Smooth muscle cell of the pulmonary artery (primary cell): ENCODE results near the gene NDUFA3. TPM values are rescaled to one million over a fixed set of nuclear protein-coding genes. Genes with fewer than 3 reads are reported as not detected.

Source experiments
- total RNA-seq: library from RNA; depleted of rRNA; stranded (reverse); fragments of >200 nt; gene quantifications from 2 replicates; pipeline ENCODE4 v1.2.3, GENCODE V29; 2014

The NDUFA3 gene
- 18.5 and 20.6 TPM in 2 replicates for total RNA-seq

DNA sequence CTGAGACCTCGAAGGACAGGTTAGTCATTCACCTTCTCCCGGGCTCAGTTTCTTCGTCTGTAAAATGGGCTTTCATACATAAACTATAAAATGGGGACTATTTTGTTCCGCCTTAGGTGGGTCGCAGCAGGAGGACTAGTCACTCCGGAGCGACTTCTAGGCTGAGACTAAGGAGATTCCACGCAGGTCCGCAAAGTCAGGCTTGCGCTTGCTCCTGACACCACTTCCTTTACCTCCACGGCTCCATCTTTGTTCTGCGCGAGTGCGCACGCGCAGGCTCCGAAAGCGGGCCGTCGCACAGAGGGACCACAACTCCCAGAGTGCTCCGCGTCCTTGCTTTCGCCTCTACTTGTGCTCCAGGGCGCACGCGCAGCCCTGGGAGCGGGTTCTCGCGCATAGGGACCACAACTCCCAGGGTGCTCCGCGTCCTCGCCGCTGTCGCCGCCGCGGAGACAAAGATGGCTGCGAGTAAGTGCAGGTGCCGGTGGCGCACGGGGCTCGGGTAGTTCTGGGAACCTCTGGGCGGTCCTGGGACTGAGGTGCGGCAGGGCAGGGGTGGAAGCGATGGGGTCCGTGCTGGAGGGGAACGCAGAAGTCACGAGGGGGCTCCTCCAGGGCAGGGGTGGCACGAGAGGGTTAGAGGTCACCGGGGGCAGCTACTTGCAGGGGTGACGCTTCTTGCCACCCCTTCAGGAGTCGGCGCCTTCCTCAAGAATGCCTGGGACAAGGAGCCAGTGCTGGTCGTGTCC lies at the start of gene NDUFA3:
Gene NDUFA3, plus strand, starts transcription at position 435 of the 749 bp plus-strand sequence. Its CDS starts 24 bp downstream, at position 459.

DNA sequence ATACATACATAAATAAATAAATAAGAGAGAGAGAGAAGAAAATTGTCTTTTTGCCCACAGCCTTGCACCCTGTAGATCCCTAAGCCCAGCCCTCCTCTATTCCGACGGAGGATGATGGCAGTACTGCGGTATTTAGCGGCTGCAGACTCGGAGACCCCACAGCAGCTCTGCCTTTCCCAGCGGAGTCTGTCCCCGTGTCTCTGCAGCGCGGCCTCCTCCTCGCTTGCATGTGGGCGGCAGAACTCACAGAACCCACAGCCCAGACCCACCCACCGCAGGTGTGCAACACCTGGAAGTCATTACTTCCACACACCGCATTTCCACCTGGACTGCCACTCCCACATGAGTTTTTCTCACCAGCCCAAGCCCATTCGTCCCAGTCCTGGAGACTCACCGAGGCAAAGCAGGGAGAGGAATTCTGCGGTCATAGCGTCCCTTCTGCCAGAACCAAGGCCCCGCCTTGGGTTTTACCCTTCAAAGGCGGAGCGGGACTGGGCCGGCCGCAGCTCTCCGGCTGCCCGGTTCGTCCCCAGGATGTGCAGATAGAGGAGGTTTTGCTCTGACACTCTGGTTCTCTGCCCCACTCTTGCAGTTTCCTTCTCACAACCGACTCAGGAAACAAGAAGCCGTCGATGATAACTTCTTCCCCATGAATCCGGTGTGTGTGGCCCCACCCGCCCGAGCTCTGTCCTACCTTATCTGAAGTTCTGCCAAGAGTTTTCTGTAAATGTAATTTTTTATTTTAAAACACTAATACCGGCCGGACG lies 39.1 kb upstream of the NDUFA3 start, which contains the start of gene VSTM1:
Gene VSTM1, minus strand, starts transcription at position 548 of the 767 bp plus-strand sequence. Its CDS starts 120 bp downstream, at position 428.

DNA sequence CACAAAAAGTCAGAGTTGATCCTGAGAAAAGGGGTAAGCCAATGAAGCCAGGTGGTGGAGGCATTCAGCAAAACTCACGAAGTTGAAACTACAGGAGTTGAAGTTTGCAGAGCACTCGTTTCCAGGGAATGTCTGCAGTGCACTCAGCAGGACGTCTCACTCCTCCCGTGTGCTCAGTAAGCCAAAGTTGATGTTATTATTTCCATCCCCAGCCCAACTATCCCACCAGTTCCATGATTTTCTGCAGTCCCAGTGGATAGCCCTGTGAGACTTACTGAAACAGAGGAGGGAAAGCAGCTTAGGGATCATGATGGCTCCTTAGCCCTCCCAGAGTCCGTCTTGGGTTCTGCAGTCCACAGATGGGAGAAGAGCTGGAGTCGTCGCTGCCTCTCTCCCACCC lies 21.6 kb upstream of the NDUFA3 start, which contains the start of gene TARM1:
Gene TARM1, minus strand, starts transcription at position 334 of the 400 bp plus-strand sequence. Its CDS starts 25 bp downstream, at position 309.

DNA sequence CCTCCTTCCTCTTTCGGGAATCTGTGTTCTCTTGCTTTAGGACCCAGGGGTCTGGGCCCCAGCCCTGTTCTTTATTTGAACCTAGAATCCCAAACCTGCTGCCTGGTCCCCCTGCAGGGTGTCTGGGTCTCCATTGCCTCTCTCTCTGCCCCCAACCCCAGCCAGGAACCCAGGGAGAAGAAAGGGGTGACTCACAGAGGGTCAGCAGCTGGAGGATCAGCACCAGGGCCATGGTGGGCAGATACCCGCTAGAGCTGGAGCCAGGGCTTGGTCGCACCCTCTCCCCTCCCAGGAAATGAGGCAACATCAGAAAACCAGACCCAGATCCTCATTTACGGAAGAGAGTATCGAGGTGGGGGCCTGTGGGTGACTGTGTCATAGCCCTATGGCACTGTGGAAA lies 2.1 kb upstream of the NDUFA3 start, which contains the start of gene OSCAR:
Gene OSCAR, minus strand, starts transcription at position 243 of the 400 bp plus-strand sequence. Its CDS starts 11 bp downstream, at position 232.

DNA sequence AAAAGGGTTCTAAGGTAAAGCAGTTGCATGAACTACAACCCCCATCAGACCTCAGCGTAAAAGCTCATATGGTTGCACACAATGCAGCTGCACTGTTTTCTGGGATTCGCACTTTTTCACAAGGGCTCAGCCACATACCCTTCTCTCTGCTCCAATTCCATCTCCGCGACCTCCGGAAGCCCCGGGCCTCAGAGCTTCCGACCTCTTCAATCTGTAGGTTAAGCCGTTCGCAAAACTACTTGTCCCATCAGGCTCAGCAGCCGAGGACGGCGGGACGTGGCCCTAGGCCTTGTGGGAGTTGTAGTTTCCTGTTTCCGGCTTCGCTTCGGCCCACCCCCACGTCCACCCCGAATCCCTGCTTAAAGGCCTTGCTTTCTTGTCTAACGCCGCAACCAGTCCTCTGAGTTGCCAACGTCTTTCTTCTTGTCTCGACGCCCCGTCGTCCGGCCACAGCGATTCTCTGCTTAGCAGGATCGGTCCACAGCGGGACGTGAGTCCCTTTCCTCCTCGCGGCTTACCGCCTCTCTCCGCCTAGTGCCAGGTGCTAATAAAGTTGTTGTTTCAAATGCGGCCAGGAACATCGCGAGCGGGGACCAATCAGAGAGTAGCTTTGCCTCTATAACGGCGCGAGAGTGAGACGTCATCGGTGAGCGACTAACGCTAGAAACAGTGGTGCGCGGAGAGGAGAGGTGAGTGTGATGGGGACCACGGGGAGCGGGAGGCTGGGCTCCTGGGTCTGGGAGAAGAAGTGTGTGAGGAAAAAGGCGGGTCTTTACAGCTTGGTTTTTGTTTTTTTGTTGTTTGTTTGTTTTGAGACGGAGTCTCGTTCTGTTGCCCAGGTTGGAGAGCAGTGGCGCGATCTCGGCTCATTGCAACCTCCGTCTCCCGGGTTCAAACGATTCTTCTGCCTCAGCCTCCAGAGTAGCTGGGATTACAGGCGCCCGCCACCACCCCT lies 12.7 kb downstream of the NDUFA3 start, which contains the start of the genes PRPF31 and TFPT:
Gene PRPF31, plus strand, starts transcription at position 646 of the 955 bp plus-strand sequence. CDS start 2,525 bp downstream, outside the sequence.
Gene TFPT, minus strand, starts transcription at position 549 of the 955 bp plus-strand sequence. Its CDS starts 388 bp downstream, at position 161.

DNA sequence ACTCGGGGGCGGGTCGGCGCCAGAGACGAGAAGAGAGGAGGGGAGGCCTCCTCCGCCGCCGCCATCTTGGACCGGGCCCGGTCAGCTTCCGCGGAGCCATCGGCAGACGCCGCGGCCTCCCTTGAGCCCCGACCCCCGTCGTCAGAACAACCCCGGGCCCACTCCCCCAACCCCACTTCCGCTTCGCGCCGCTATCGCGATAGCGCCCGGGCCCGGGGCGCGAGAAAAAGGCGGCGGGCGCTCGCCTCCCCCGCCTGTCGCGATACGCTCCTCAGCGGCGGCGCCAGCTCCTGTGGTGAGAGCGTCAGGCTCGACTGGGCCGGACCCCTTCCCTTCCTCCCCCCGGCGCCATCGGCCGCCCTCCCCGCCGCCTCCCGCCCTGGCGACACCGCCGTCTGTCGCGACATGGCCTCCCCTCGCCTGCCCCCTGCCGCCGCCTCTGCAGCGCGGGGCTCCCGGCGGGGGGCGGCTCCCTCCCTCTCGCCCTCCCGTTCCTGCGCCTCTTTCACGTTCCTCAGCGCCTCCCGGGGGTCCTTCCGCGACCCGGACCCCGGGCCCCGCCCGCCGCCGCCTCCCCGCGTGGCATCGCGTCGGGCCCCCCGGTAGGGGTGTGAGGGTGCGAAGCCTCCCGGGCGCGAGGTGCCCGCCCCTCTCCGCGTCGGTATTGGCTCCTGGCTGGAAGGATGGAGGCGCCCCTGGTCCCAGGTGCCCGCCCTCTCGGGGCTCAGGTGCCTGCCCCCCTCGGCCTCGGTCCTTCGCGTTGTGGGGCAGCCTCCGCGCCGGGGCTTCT lies 35.2 kb downstream of the NDUFA3 start, which contains the start of gene CNOT3:
Gene CNOT3, plus strand, starts transcription at position 64 of the 790 bp plus-strand sequence. CDS start 5,217 bp downstream, outside the sequence.

Other genes starting within 250 kb of the NDUFA3 start
- 24.2 and 42.8 TPM in 2 replicates for gene MYADM, start 235.0 kb upstream of the NDUFA3 start, total RNA-seq
- gene PRKCG, start 220.7 kb upstream of the NDUFA3 start, total RNA-seq: 0.07 TPM in 1 of 2 replicates, not detected in the other
- gene CACNG7, start 193.6 kb upstream of the NDUFA3 start, total RNA-seq: 1.7 and 7.2 TPM in 2 replicates
- 0.20 and 0.76 TPM in 2 replicates for gene CACNG8, start 139.9 kb upstream of the NDUFA3 start, total RNA-seq
- 0.13 and 0.43 TPM in 2 replicates for gene CACNG6, start 111.2 kb upstream of the NDUFA3 start, total RNA-seq
- not detected in 2 replicates for gene VSTM1, start 39.0 kb upstream of the NDUFA3 start, total RNA-seq
- not detected in 2 replicates for gene TARM1, start 21.5 kb upstream of the NDUFA3 start, total RNA-seq
- 0.63 and 0.65 TPM in 2 replicates for gene OSCAR, start 2.1 kb upstream of the NDUFA3 start, total RNA-seq
- gene TFPT, start 12.8 kb downstream of the NDUFA3 start, total RNA-seq: 10.7 and 12.5 TPM in 2 replicates
- gene PRPF31, start 12.9 kb downstream of the NDUFA3 start, total RNA-seq: 54.5 and 55.6 TPM in 2 replicates
- 11.3 and 14.1 TPM in 2 replicates for gene CNOT3, start 34.9 kb downstream of the NDUFA3 start, total RNA-seq
- gene LENG1, start 56.9 kb downstream of the NDUFA3 start, total RNA-seq: 3.1 and 3.5 TPM in 2 replicates
- 0.20 TPM in 1 of 2 replicates, not detected in the other for gene TMC4, start 70.3 kb downstream of the NDUFA3 start, total RNA-seq
- gene MBOAT7, start 86.7 kb downstream of the NDUFA3 start, total RNA-seq: 71.1 and 93.0 TPM in 2 replicates
- gene TSEN34, start 88.5 kb downstream of the NDUFA3 start, total RNA-seq: 55.4 and 69.3 TPM in 2 replicates
- gene RPS9, start 98.0 kb downstream of the NDUFA3 start, total RNA-seq: 1,505 and 1,870 TPM in 2 replicates
- gene LILRB3, start 120.2 kb downstream of the NDUFA3 start, total RNA-seq: not detected in 2 replicates
- not detected in 2 replicates for gene LILRA6, start 139.9 kb downstream of the NDUFA3 start, total RNA-seq
- not detected in 2 replicates for gene LILRB5, start 154.4 kb downstream of the NDUFA3 start, total RNA-seq
- not detected in 2 replicates for gene LILRB2, start 178.3 kb downstream of the NDUFA3 start, total RNA-seq
- not detected in 2 replicates for gene LILRA5, start 210.3 kb downstream of the NDUFA3 start, total RNA-seq
- not detected in 2 replicates for gene LILRA4, start 236.3 kb downstream of the NDUFA3 start, total RNA-seq